ENCODE results near the gene CPOX.

The CPOX gene

DNA sequence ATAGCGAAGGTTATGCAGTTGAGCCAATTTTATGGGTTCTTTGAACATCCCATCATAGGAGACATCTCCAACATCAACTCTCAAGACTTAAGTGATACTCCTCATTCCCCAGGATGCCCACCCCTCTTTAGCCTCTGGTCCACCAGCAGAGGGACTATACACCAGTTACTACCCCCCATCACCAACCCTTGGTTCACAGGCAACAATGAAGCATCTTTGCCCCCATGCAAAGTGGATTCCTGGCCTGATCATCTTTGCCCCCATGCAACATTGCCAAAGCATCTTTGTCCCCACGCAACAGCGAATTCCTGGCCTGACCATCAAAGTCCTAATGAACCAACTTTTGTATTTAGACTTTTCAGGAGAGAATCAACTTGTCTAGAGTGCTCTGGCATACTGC, 42.6 kb downstream of the CPOX start:
- Histone ChIP-seq H3K27ac (peak overlapping the region in 1 of 21 experiments; percentile 90), H3K4me3 (no peak overlapping the region)

GRCh38 chr3:98548544-98548943, 44.9 kb downstream of the CPOX start:
- Histone ChIP-seq H3K27ac (peak overlapping the region in 1 of 21 experiments; percentile 1), H3K4me3 (no peak overlapping the region)

DNA sequence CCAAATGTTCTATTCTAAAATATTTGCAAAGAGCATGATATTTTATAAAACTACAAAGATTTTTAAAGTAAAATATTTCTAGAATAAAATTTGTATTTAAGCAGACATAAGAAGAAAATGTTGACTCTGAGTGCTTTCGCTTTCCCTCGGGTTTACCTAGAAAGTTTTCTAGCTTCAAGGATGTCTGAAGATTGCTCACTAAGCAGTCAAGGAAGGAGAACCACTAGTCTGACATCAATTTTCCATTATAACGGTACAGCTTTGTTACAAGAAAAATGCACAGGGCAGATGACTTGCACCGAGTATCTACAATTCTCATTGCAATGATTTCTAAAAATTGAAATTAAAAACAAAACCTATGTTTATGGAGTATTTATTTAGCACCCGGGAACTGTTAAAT, 47.5 kb downstream of the CPOX start:
- peak overlapping the region in 1 of 21 experiments; percentile 63 for H3K27ac ChIP-seq
- H3K4me3 ChIP-seq = no peak overlapping the region

GRCh38 chr3:98542623-98543022, 50.8 kb downstream of the CPOX start:
- H3K4me3 ChIP-seq = no peak overlapping the region
- H3K27ac ChIP-seq = no peak overlapping the region

DNA sequence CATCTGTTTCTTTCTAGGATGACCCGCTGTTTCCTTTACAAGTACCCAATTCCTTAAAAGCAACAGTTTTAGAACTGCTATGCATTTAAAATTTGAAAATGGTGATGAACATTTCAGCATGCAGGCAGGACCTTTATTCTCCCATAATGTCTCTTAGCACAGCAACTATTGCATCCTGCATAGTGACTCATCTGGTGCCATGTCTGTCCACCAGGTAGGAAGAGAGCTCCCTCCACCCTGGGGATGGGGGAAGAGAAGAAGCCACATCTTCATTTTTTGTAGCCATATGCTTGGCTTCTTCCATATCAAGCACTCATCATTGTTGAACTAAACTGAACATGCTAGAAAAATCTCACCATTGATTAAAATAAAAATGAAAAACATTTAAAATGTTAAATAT, 51.7 kb downstream of the CPOX start:
- peak overlapping the region in 1 of 21 experiments; percentile 81 for H3K27ac ChIP-seq
- H3K4me3 ChIP-seq = no peak overlapping the region

GRCh38 chr3:98540346-98540745, 53.1 kb downstream of the CPOX start:
- H3K27ac ChIP-seq = peak overlapping the region in 2 of 21 experiments; percentile 53 to 81
- H3K4me3 ChIP-seq = no peak overlapping the region

DNA sequence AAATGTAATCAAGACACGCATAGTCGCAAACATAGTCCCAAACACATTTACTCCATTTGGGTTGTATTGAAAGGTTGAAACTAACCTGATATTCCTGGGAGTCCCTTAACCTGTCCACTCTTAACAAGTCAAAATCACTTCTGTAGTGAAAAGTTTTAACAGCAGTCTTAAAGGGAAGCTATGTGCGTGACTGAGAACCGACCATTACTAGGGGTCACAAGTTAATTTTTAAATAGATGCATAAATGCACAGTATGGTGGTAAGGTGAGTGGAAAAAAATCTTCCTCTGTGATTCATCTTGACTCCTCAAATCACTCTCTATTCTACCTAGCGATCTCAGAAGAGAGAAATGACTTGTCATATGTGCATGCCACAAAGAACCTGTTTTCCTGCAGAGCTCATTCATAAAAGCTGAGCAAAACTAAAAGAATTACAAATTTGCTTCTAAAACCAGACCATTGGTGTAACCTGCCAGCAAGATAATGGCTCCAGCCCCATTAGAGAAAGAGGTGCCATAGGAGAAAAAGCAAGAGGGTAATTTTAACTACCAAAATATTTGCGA, 56.9 kb downstream of the CPOX start:
- H3K4me3 ChIP-seq = no peak overlapping the region
- peak overlapping the region in 1 of 21 experiments; percentile 73 for H3K27ac ChIP-seq

- H3K4me3 ChIP-seq = no peak overlapping the region
- peak overlapping the region in 1 of 21 experiments; percentile 80 for H3K27ac ChIP-seq
Observed at GRCh38 chr3:98534734-98535133, 58.7 kb downstream of the CPOX start.

DNA sequence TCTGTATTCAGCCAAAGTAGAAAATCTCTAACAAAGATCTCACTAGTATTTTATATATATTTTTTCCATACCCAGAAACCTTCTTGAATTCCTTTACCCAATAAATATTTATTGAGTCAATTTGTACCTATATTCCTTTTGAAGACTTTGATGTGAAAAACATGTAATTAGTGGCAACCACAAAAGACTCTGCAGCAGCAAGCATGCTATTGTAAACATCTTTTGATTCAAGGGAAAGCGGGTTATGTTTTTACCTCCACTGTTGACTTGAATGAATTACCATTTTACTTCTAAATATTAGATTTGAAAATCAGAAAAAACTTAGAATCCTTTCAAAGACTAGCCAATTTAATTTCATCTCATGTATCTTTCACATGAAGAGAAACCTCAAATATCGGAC, 59.2 kb downstream of the CPOX start:
- no peak overlapping the region for H3K4me3 ChIP-seq

DNA sequence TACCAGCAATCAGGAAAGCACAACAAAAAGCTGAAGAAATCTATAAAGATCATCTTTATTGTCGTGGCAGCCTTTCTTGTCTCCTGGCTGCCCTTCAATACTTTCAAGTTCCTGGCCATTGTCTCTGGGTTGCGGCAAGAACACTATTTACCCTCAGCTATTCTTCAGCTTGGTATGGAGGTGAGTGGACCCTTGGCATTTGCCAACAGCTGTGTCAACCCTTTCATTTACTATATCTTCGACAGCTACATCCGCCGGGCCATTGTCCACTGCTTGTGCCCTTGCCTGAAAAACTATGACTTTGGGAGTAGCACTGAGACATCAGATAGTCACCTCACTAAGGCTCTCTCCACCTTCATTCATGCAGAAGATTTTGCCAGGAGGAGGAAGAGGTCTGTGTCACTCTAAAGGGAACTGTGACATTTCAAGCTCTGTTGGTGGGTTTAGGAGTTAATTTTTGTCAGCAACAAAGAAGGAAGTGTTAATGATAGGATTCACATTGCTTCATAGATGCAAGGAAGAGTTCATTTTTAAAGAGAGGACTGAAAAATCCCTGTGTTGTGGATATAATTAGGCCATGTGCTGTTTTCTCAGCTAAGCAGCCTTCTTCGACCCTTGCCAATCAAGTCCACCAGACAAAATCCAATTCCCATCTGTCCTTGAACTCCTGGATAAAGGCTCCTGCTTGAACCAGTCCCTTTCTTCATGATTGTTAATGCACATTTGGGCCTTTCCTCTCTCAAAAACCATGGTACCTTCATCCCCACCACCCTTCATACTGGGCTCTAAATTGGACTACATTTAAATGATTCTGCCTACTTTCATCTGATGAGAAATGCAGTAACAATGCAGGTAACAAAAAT, 60.5 kb downstream of the CPOX start:
- H3K27ac ChIP-seq = peak overlapping the region in 1 of 21 experiments; percentile 80
- peak overlapping the region in 1 of 7 experiments; percentile 7 for H3K4me3 ChIP-seq

More for the DNA sequence above, 59.2 kb downstream of the CPOX start:
- H3K27ac ChIP-seq = peak overlapping the region in 2 of 21 experiments; percentile 26 to 80

GRCh38 chr3:98532275-98532637, 61.2 kb downstream of the CPOX start:
- peak overlapping the region in 1 of 7 experiments; percentile 7 for H3K4me3 ChIP-seq

DNA sequence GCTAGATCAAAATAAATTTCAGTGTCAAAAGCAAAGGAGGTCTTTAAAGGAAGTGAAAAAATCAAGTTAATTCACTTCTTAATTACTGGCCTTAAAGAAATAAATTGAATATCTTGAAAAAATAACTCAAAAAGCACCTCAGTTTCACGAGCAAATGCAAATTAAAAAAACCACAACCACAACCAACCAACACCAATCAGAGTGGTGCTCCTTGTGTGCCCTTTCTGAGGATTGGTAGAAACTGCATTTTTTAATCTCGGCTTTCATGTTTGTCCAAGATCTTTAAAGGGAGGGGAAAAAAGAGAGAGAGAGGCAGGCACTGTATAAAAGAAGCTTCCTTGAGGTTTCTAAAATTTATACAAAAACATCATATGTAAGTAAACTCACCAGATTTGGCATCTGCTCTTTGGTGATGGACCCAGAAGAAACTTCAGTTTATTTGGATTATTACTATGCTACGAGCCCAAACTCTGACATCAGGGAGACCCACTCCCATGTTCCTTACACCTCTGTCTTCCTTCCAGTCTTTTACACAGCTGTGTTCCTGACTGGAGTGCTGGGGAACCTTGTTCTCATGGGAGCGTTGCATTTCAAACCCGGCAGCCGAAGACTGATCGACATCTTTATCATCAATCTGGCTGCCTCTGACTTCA, 61.7 kb downstream of the CPOX start, which contains the start of gene GPR15:
TSS of gene GPR15 (plus strand) at position 357 of the 653 bp plus-strand sequence. CDS start at position 413, 56 bp downstream.
- peak within 1 kb of the TSS in 1 of 21 experiments; percentile 80 for H3K27ac ChIP-seq
- H3K4me3 ChIP-seq = peak within 1 kb of the TSS in 1 of 7 experiments; percentile 7

More at GRCh38 chr3:98532275-98532637, 61.2 kb downstream of the CPOX start:
- peak overlapping the region in 1 of 21 experiments; percentile 80 for H3K27ac ChIP-seq

DNA sequence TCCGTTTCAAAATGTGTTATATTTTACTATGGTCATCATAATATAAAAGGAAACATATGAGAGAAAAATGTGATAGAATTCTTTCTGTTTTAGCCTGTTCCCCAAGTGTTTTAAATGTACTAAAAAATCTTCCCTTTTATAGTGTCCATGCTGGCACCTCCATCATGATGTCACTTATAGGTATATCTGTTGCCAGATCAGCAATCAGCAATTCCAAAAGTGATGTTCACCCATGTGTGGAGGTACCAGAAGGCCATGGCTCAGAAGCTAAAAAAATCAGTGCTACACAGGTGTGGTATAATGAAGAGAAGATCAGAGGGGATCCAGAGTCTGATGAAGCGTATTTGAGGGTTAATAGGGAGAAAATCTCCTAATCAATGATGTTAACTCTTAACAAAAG, 62.7 kb downstream of the CPOX start:
- no peak overlapping the region for H3K27ac ChIP-seq
- H3K4me3 ChIP-seq = no peak overlapping the region

GRCh38 chr3:98529856-98530459, 63.5 kb downstream of the CPOX start:
- no peak overlapping the region for H3K4me3 ChIP-seq
- H3K27ac ChIP-seq = no peak overlapping the region
